IPS DF 6.9 (cell line): ENCODE measurements around the gene NTRK3.

ENCODE experiments used
- DNase-seq: peaks from one replicate; pipeline ENCODE4 v3.0.0-alpha.2; 2013; ENCODE audit warnings: low read depth, low spot score
- H3K27ac ChIP-seq: one replicate; pipeline ENCODE4 v1.5.1; 2013; ENCODE audit warnings: low read length, control low read depth
- H3K27me3 ChIP-seq: 2 replicates; pipeline ENCODE4 v1.6.1; 2013; ENCODE audit warnings: mild to moderate bottlenecking, low read length; ENCODE audit not compliant: control insufficient read depth, insufficient read depth
- H3K36me3 ChIP-seq: 2 replicates; pipeline ENCODE4 v1.6.1; 2013; ENCODE audit warnings: low read length; ENCODE audit not compliant: control insufficient read depth, insufficient read depth
- H3K4me1 ChIP-seq: 2 replicates; pipeline ENCODE4 v1.6.1; 2013; ENCODE audit warnings: low read length; ENCODE audit not compliant: control insufficient read depth, insufficient read depth
- H3K4me3 ChIP-seq: 2 replicates; pipeline ENCODE4 v1.5.1; 2013; ENCODE audit warnings: mild to moderate bottlenecking, low read length
- H3K9me3 ChIP-seq: 2 replicates; pipeline ENCODE4 v1.6.1; 2013; ENCODE audit warnings: low read length, inconsistent platforms; ENCODE audit not compliant: control insufficient read depth, insufficient read depth
- WGBS: extraction: QIAGEN DNeasy Blood & Tissue Kit; methylation state at CpG from one replicate; pipeline ENCODE4 v1.1.7; 2013; ENCODE audit warnings: mixed read lengths, missing lambda C conversion rate; ENCODE audit not compliant: insufficient read length, insufficient coverage; 5-methylcytosine and 5-hydroxymethylcytosine counted together

The NTRK3 gene

DNA sequence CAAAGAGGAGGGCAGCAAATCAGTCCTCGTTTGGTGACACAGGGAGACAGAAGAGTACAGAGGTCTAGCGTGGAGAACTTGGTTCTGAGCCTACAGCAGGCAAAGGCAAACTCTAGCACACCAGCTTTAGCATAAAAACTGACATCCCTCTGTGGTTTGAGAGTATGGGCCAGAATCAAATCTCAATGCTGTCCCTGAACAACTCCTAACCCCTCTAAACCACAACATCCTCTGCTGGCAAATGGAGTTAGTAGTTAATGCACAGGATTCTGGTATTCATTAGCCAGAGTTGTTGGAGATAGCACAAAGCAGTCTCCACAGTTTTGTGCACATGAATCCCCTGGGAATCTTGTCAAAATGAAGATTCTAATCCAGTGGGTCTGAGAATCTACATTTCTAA is 315.8 kb downstream of the NTRK3 start:
- H3K27ac ChIP-seq, result no peak overlapping the region
- WGBS, result no CpG with 5 or more reads among the region's 2 CpGs
- H3K4me3 ChIP-seq, result no peak overlapping the region
- H3K4me1 ChIP-seq, result no peaks in the 10 kb centered on the region
- H3K9me3 ChIP-seq, result no peaks in the 10 kb centered on the region
- H3K27me3 ChIP-seq, result no peaks in the 10 kb centered on the region
- DNase-seq, result no peak
- H3K36me3 ChIP-seq, result no peaks in the 10 kb centered on the region

DNA sequence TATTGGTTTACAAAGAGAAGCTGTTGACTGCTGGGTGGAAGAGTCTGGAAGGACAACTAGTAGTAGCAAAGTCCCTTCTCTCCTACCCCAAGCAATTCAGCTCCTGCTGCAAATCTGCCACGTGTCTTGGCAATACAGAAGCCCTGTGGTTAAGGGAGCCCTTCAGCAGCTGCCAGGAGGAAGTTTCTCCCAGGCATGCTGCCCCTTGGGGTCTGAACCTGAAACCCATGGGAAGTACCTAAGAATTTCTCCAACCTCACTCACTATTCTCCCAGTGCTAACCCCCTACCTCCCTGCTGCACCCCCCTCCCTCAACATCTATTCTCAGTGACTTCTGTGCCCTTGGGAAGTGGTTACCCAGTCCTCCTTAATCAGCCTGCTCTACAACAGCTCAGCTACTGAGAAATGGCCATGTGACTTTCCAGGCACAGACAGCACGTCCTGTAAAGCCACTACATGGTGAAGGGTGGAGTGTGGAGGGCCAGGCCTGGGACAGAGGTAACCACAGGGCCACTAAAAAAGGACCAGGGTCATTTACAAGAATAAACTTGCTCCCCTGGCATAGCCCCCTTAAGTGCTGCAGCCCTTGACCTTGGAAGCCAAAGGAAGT is 316.6 kb downstream of the NTRK3 start:
- H3K4me3 ChIP-seq, result no peak overlapping the region
- WGBS, result no CpG with 5 or more reads among the region's 2 CpGs
- H3K36me3 ChIP-seq, result no peaks in the 10 kb centered on the region
- H3K27ac ChIP-seq, result no peak overlapping the region
- no peaks in the 10 kb centered on the region for H3K4me1 ChIP-seq
- no peak for DNase-seq
- H3K27me3 ChIP-seq, result no peaks in the 10 kb centered on the region
- H3K9me3 ChIP-seq, result no peaks in the 10 kb centered on the region

DNA sequence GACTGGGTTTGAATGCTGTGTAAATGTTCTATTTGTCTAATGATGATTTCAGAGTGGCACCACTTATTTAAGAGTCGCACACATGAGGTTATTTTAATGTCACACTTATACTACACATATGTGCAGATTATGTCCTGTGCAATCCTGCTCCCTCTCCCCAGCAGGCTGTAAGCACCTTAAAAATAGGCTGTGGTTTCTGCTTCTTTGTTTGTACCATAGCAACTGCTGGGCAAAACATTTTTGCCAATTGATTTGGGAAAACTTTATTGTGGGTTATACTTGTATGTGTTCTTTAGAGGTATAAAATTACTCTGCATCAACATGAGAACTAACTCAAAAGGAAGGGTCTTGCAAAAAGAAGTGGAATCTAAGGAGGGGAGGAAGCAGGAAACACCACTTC is 318.5 kb downstream of the NTRK3 start:
- H3K27me3 ChIP-seq, result no peaks in the 10 kb centered on the region
- no peaks in the 10 kb centered on the region for H3K9me3 ChIP-seq
- H3K27ac ChIP-seq, result no peak overlapping the region
- H3K4me1 ChIP-seq, result no peaks in the 10 kb centered on the region
- no peak for DNase-seq
- H3K36me3 ChIP-seq, result no peaks in the 10 kb centered on the region
- H3K4me3 ChIP-seq, result no peak overlapping the region
- WGBS, result no CpG with 5 or more reads among the region's 1 CpG

DNA sequence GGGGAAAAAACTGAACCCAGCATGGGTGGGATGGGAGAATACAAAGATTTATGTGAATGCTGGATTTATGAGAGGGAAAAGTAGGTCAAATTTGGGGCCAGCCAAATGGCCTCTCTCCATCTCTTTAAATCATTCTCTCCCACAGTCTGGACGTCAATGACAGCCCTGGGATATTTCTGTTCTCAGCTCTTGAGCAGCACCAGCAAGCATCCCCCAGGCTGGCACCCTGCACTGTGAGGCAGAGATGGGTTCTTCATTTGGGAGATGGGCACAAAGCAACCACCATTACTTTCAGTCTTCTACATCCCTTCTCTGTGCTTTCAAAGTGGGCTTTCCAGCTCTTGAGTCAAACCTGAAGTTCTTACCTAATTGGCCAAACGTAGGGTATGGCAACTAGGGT is 321.0 kb downstream of the NTRK3 start:
- WGBS, result no CpG with 5 or more reads among the region's 2 CpGs
- H3K4me1 ChIP-seq, result no peaks in the 10 kb centered on the region
- no peak for DNase-seq

DNA sequence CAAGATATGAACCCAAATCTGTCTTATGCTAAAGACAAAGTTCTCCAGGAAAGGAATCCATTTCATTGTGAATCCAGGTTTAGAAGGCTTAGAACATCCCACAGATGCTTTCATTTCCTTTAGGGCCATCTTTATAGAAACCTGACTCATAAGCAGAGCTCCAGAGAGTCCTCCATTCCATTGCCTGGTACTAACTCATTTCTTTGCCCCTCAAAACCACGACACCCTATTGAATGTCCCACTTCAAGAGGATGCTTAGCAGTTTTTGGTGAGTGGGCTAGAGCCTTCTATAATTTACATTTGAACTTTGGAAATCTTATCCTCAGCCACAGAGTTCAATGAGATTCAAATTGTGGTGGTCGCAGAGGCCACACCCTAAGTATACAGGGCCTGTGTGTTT is 325.0 kb downstream of the NTRK3 start:
- no peaks in the 10 kb centered on the region for H3K36me3 ChIP-seq
- no peaks in the 10 kb centered on the region for H3K9me3 ChIP-seq
- no peaks in the 10 kb centered on the region for H3K4me1 ChIP-seq
- no peak for DNase-seq
- H3K4me3 ChIP-seq, result no peak overlapping the region
- WGBS, result no CpG with 5 or more reads among the region's 2 CpGs
- no peaks in the 10 kb centered on the region for H3K27me3 ChIP-seq
- H3K27ac ChIP-seq, result no peak overlapping the region

More for the DNA sequence above, 321.0 kb downstream of the NTRK3 start:
- Histone ChIP-seq H3K36me3 (no peaks in the 10 kb centered on the region), H3K27me3 (no peaks in the 10 kb centered on the region), H3K27ac (no peak overlapping the region), H3K9me3 (no peaks in the 10 kb centered on the region), H3K4me3 (no peak overlapping the region)

DNA sequence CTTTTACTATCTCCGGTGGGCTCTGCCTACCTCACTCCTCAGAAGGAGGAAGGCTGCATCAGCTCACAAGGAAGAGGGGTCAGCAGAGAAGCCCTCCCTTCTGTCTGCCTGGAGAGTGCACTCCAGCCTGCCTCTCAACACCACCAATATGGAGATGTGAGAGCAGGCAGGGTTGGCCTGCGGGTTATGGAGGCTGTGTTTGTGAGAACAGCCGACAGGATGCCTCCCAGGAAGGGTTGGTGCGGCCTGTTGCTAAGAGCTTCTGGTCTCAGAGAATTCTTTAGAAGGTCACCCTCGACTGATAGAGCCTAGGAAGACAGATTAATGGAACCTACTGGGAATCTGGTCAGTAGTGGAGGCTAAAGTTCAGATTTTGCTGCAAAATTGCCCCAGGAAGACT is 326.1 kb downstream of the NTRK3 start:
- no peaks in the 10 kb centered on the region for H3K9me3 ChIP-seq
- no peaks in the 10 kb centered on the region for H3K27me3 ChIP-seq
- H3K4me1 ChIP-seq, result no peaks in the 10 kb centered on the region
- no CpG with 5 or more reads among the region's 5 CpGs for WGBS
- H3K27ac ChIP-seq, result no peak overlapping the region
- no peak for DNase-seq
- no peaks in the 10 kb centered on the region for H3K36me3 ChIP-seq
- H3K4me3 ChIP-seq, result no peak overlapping the region

DNA sequence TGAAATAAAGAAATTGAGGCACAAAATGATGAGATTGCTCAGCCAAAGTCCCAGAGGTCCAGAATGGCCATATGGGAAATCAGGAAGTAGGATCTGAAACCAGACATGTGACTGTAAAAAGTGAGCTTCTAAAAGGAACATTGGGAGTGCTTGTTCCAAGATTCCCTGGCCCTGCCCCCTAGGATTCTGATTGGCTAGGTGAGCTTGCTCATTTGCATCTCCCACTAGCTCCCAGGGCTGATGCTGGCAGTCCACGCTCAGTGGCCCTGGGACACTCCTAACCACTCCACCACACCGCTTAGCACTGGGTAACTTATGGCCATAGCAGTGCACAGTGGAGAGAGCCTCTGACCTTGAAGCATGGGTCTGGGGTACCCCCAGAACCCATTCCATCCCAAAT is 326.7 kb downstream of the NTRK3 start:
- Histone ChIP-seq H3K4me1 (no peaks in the 10 kb centered on the region), H3K4me3 (no peak overlapping the region), H3K9me3 (no peaks in the 10 kb centered on the region), H3K36me3 (no peaks in the 10 kb centered on the region), H3K27ac (no peak overlapping the region), H3K27me3 (no peaks in the 10 kb centered on the region)
- no CpG with 5 or more reads among the region's 2 CpGs for WGBS
- DNase-seq, result no peak

DNA sequence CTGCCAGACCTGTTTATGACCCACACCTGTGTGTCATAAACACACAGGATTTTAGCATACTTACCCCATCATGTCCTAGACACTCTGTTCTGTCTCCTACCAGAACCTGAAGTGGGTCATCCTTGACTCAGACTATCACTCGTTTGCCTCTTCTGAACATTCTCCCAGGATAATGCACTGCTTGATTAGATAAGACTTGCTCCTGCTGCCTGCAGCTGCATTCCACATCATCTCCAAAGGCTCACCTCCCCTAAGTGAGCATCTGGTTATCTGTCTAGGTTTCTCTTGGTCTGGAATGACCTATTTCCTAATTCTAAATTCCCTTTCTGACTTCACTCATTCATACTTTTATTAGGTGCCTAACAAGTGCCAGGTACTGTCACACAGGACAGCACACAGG is 332.1 kb downstream of the NTRK3 start:
- no peak overlapping the region for H3K27ac ChIP-seq
- no peak for DNase-seq
- no peaks in the 10 kb centered on the region for H3K4me1 ChIP-seq
- H3K9me3 ChIP-seq, result no peaks in the 10 kb centered on the region
- no peaks in the 10 kb centered on the region for H3K36me3 ChIP-seq
- no peaks in the 10 kb centered on the region for H3K27me3 ChIP-seq
- H3K4me3 ChIP-seq, result no peak overlapping the region
- no CpG with 5 or more reads among the region's 1 CpG for WGBS

DNA sequence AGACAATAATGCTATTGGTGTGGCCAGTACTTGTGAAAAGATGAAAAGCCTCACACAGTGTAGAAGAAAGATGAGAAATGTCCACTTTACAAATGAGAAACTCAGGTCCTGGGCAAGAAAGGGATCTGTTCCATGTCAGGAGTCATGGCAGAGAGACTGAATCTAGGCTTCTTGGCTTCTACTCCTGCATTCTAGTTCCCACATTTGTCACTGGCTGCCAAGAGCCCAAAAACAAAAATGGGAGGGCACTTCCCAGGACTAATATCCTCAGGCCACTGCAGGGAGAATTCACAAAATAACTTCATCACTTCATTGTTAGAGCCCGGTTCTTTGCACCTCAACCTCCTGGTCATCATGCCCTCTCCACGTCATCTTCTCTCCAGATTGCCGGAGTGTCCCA is 337.5 kb downstream of the NTRK3 start:
- no peaks in the 10 kb centered on the region for H3K9me3 ChIP-seq
- WGBS, result no CpG with 5 or more reads among the region's 3 CpGs
- no peaks in the 10 kb centered on the region for H3K27me3 ChIP-seq
- no peaks in the 10 kb centered on the region for H3K36me3 ChIP-seq
- H3K4me3 ChIP-seq, result no peak overlapping the region
- no peak overlapping the region for H3K27ac ChIP-seq
- DNase-seq, result no peak
- no peaks in the 10 kb centered on the region for H3K4me1 ChIP-seq

DNA sequence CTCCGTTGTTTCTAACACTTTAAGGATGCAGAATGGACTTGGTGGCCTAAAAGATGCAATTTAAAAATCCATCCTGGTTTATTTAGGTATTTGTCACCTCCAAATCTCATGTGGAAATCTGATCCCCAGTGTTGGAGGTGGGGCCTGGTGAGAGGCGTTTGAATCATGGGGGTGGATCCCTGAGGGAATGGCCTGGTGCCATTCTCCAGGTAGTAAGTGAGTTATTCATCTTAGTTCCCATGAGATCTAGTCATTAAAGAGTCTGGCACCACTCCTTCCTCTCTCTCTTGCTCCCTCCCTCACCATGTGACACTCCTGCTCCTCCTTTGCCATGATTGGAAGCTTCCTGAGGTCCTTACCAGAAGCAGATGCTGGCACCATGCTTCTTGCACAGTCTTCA is 339.1 kb downstream of the NTRK3 start:
- no peak overlapping the region for H3K4me3 ChIP-seq
- DNase-seq, result no peak
- no peaks in the 10 kb centered on the region for H3K9me3 ChIP-seq
- no CpG with 5 or more reads among the region's 2 CpGs for WGBS
- no peaks in the 10 kb centered on the region for H3K4me1 ChIP-seq
- no peaks in the 10 kb centered on the region for H3K27me3 ChIP-seq
- H3K27ac ChIP-seq, result no peak overlapping the region
- no peaks in the 10 kb centered on the region for H3K36me3 ChIP-seq

DNA sequence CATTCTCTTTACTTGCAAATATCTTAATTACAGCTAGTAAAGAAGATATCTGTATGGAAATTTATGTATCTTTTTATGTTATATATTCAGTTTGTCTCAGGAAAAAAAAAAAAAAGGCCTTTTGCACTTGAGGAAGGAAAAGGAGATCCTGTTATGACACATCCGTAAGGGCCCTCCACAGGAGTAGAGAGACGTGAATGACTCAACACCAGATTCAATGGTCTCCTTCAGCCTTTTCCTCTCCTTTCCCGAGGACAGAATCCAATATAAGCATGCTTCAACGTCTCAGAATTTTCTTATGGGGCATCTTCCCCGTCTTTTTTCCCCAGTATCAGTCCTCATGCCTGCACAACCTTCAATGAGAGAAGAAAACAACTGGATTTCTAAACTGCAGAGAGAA is 340.3 kb downstream of the NTRK3 start:
- Histone ChIP-seq H3K9me3 (no peaks in the 10 kb centered on the region), H3K4me1 (no peaks in the 10 kb centered on the region), H3K4me3 (no peak overlapping the region), H3K27ac (no peak overlapping the region), H3K27me3 (no peaks in the 10 kb centered on the region), H3K36me3 (no peaks in the 10 kb centered on the region)
- DNase-seq, result no peak
- WGBS, result no CpG with 5 or more reads among the region's 5 CpGs
